WERI-Rb-1 (cell line): ENCODE results near the gene ALG12.
A peak's percentile ranks its signal among the peaks of the same experiment; 100 is the strongest.

Experiments used
- DNase-seq: peaks from one replicate; pipeline ENCODE4 v3.0.0-alpha.2; 2020
- H3K27ac ChIP-seq: fragments of 250-450 bp; sonication (Bioruptor Pico); 2 replicates; pipeline ENCODE4 v1.5.1; 2020; ENCODE audit warnings: mild to moderate bottlenecking, moderate library complexity
- H3K27me3 ChIP-seq: fragments of 250-450 bp; sonication (Bioruptor Pico); 2 replicates; pipeline ENCODE4 v1.5.1; 2021; ENCODE audit warnings: mild to moderate bottlenecking, low read depth, moderate library complexity; ENCODE audit not compliant: insufficient read depth, severe bottlenecking
- H3K36me3 ChIP-seq: fragments of 250-450 bp; sonication (Bioruptor Pico); 2 replicates; pipeline ENCODE4 v1.5.1; 2020; ENCODE audit warnings: mild to moderate bottlenecking, moderate library complexity
- H3K4me3 ChIP-seq: 2 replicates; pipeline ENCODE4 v1.5.1; 2011; ENCODE audit warnings: low read depth, mild to moderate bottlenecking, control low read depth, low read length
- H3K9me3 ChIP-seq: fragments of 250-450 bp; sonication (Bioruptor Pico); 2 replicates; pipeline ENCODE4 v1.5.1; 2021; ENCODE audit warnings: mild to moderate bottlenecking, moderate library complexity; ENCODE audit not compliant: severe bottlenecking
- TF ChIP-seq, protein P1 (sequence below): IDR thresholded peaks from 2 replicates; pipeline ENCODE4 v1.5.1; 2011; ENCODE audit warnings: low read depth, mild to moderate bottlenecking, control low read depth, inconsistent platforms, low read length

ALG12 gene

GRCh38 chr22:49965091-49966040 is 47.1 kb upstream of the ALG12 start:
- peaks cover 32% of the 10 kb centered on the region for H3K36me3 ChIP-seq

GRCh38 chr22:49964136-49965090 is 46.2 kb upstream of the ALG12 start:
- Histone ChIP-seq H3K27me3 (no peaks in the 10 kb centered on the region), H3K36me3 (peaks cover 32% of the 10 kb centered on the region), H3K4me3 (no peak overlapping the region), H3K27ac (no peak overlapping the region), H3K9me3 (no peaks in the 10 kb centered on the region)
- DNase-seq = peak; percentile 8
- TF ChIP-seq, protein P1, sequence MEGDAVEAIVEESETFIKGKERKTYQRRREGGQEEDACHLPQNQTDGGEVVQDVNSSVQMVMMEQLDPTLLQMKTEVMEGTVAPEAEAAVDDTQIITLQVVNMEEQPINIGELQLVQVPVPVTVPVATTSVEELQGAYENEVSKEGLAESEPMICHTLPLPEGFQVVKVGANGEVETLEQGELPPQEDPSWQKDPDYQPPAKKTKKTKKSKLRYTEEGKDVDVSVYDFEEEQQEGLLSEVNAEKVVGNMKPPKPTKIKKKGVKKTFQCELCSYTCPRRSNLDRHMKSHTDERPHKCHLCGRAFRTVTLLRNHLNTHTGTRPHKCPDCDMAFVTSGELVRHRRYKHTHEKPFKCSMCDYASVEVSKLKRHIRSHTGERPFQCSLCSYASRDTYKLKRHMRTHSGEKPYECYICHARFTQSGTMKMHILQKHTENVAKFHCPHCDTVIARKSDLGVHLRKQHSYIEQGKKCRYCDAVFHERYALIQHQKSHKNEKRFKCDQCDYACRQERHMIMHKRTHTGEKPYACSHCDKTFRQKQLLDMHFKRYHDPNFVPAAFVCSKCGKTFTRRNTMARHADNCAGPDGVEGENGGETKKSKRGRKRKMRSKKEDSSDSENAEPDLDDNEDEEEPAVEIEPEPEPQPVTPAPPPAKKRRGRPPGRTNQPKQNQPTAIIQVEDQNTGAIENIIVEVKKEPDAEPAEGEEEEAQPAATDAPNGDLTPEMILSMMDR = no peak

More at GRCh38 chr22:49965091-49966040, 47.1 kb upstream of the ALG12 start:
- no peaks in the 10 kb centered on the region for H3K9me3 ChIP-seq
- H3K27me3 ChIP-seq = no peaks in the 10 kb centered on the region
- TF ChIP-seq, protein P1 = no peak
- DNase-seq = peak; percentile 8
- no peak overlapping the region for H3K4me3 ChIP-seq
- no peak overlapping the region for H3K27ac ChIP-seq

- no peak for DNase-seq
- peak overlapping the region; percentile 26; the same call in 1 of the 2 replicates for H3K27ac ChIP-seq
- no peaks in the 10 kb centered on the region for H3K9me3 ChIP-seq
- H3K27me3 ChIP-seq = no peaks in the 10 kb centered on the region
- peaks cover 32% of the 10 kb centered on the region for H3K36me3 ChIP-seq
- TF ChIP-seq, protein P1 = no peak
- H3K4me3 ChIP-seq = no peak overlapping the region
Observed at GRCh38 chr22:49963647-49964026, 45.4 kb upstream of the ALG12 start.

DNA sequence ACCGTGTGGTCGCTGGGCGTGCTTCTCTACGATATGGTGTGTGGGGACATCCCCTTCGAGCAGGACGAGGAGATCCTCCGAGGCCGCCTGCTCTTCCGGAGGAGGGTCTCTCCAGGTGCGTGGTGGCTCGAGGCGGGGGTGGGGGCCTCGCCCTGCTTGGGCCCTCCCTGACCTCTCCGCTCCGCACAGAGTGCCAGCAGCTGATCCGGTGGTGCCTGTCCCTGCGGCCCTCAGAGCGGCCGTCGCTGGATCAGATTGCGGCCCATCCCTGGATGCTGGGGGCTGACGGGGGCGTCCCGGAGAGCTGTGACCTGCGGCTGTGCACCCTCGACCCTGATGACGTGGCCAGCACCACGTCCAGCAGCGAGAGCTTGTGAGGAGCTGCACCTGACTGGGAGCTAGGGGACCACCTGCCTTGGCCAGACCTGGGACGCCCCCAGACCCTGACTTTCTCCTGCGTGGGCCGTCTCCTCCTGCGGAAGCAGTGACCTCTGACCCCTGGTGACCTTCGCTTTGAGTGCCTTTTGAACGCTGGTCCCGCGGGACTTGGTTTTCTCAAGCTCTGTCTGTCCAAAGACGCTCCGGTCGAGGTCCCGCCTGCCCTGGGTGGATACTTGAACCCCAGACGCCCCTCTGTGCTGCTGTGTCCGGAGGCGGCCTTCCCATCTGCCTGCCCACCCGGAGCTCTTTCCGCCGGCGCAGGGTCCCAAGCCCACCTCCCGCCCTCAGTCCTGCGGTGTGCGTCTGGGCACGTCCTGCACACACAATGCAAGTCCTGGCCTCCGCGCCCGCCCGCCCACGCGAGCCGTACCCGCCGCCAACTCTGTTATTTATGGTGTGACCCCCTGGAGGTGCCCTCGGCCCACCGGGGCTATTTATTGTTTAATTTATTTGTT is 44.8 kb upstream of the ALG12 start:
- Histone ChIP-seq H3K27me3 (no peaks in the 10 kb centered on the region), H3K36me3 (peaks cover 32% of the 10 kb centered on the region), H3K9me3 (no peaks in the 10 kb centered on the region), H3K4me3 (peak overlapping the region; percentile 34), H3K27ac (peak overlapping the region; percentile 86)
- DNase-seq = no peak
- TF ChIP-seq, protein P1 = no peak

DNA sequence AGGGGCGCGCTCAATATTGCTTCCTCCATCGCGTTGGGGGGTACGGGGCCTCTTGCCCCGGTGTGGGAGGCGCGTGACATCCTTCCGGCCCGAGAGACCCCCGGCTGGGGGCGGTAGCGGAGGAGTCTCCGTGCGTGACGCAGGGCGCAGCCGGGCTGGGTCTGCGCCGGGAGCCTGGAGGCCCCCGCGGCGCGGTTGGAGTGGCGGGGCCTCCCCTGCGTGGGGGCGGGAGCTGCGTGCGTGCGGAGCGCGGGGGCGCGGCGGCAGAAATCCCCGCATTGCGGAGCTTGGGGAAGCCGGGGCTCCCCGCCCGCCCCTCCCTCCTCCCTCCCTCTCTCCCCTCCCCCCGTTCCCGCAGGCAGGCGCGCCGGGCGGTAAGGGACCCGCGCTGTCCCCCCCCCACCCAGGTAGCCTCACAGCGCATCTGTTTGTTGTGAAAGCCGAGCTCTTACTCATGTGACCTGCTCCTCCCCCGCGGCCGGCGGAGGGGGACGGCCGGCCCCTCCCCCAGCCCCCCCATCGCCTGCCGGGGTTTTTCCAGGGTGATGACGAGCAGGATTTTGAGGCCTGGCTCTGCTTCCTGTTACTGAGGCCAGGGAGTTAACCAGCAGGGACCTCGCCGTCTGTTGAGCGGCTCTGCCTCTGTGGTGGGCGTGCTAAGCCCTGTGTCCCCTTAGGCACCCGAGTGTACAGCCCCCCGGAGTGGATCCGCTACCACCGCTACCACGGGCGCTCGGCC is 43.9 kb upstream of the ALG12 start:
- H3K27me3 ChIP-seq = no peaks in the 10 kb centered on the region
- H3K36me3 ChIP-seq = peaks cover 32% of the 10 kb centered on the region
- peak; percentile 93 for DNase-seq
- TF ChIP-seq, protein P1 = no peak
- no peaks in the 10 kb centered on the region for H3K9me3 ChIP-seq
- peak overlapping the region; percentile 86 for H3K27ac ChIP-seq
- peak overlapping the region; percentile 85 for H3K4me3 ChIP-seq
